GM23338 (cell line): ENCODE results near the gene NAT8L. TPM values are rescaled to one million over a fixed set of nuclear protein-coding genes. Genes with fewer than 3 reads are reported as not detected.

Source experiments
- ATAC-seq: fragments of 200-7000 bp; cut with Tn5 transposase; 3 replicates; pipeline ENCODE4 v1.9.1; 2020
- DNase-seq: peaks from one replicate; pipeline ENCODE4 v3.0.0-alpha.2; 2015; ENCODE audit warnings: low spot score
- H2AFZ ChIP-seq: fragments of 200-600 bp; sonication (generic); 2 replicates; pipeline ENCODE4 v1.8.0; 2016; ENCODE audit warnings: antibody characterized with exemption, mild to moderate bottlenecking, moderate library complexity
- H3F3A ChIP-seq: fragments of 200-600 bp; sonication (generic); replicated peaks from 2 replicates; pipeline ENCODE4 v1.8.0; 2017; ENCODE audit warnings: antibody characterized with exemption, mixed run types, low read depth
- H3K27ac ChIP-seq: fragments of 200-600 bp; sonication (generic); 2 replicates; pipeline ENCODE4 v1.6.1; 2016; ENCODE audit warnings: low read depth
- H3K27me3 ChIP-seq: fragments of 200-600 bp; sonication (generic); 2 replicates; pipeline ENCODE4 v1.8.0; 2016; ENCODE audit warnings: mild to moderate bottlenecking, mixed run types, moderate library complexity; ENCODE audit not compliant: insufficient read depth
- H3K36me3 ChIP-seq: fragments of 200-600 bp; sonication (generic); 2 replicates; pipeline ENCODE4 v1.8.0; 2016; ENCODE audit warnings: mild to moderate bottlenecking; ENCODE audit not compliant: insufficient read depth
- H3K4me1 ChIP-seq: fragments of 200-600 bp; sonication (generic); 2 replicates; pipeline ENCODE4 v1.8.0; 2016; ENCODE audit warnings: mild to moderate bottlenecking, moderate library complexity; ENCODE audit not compliant: insufficient read depth
- H3K4me2 ChIP-seq: fragments of 200-600 bp; sonication (generic); 2 replicates; pipeline ENCODE4 v1.7.1; 2017; ENCODE audit warnings: mixed run types
- H3K4me3 ChIP-seq: fragments of 200-600 bp; sonication (generic); 2 replicates; pipeline ENCODE4 v1.6.1; 2016; ENCODE audit warnings: mixed run types
- H3K79me2 ChIP-seq: fragments of 200-600 bp; sonication (generic); replicated peaks from 2 replicates; pipeline ENCODE4 v1.8.0; 2017; ENCODE audit warnings: mild to moderate bottlenecking; ENCODE audit not compliant: insufficient read depth
- H3K9me2 ChIP-seq: fragments of 200-600 bp; sonication (generic); 2 replicates; pipeline ENCODE4 v1.8.0; 2017; ENCODE audit not compliant: insufficient read depth
- H4K20me1 ChIP-seq: fragments of 200-600 bp; sonication (generic); replicated peaks from 2 replicates; pipeline ENCODE4 v1.8.0; 2017; ENCODE audit warnings: mild to moderate bottlenecking; ENCODE audit not compliant: insufficient read depth
- H3K27ac Mint-ChIP-seq: 2 replicates; pipeline ENCODE4 v1.8.0; 2020; ENCODE audit warnings: inconsistent platforms, mild to moderate bottlenecking, moderate library complexity, mixed read lengths
- H3K27me3 Mint-ChIP-seq: 3 replicates; pipeline ENCODE4 v1.8.0; 2022; ENCODE audit warnings: low read depth, mild to moderate bottlenecking, moderate library complexity, mixed read lengths, inconsistent platforms; ENCODE audit not compliant: insufficient read depth, poor library complexity
- H3K36me3 Mint-ChIP-seq: 3 replicates; pipeline ENCODE4 v1.8.0; 2021; ENCODE audit warnings: low read depth, mild to moderate bottlenecking, inconsistent platforms, moderate library complexity, mixed read lengths
- H3K4me1 Mint-ChIP-seq: 3 replicates; pipeline ENCODE4 v1.8.0; 2020; ENCODE audit warnings: mild to moderate bottlenecking, inconsistent platforms, mixed read lengths
- H3K4me3 Mint-ChIP-seq: 3 replicates; pipeline ENCODE4 v1.8.0; 2021; ENCODE audit warnings: moderate library complexity, mild to moderate bottlenecking, inconsistent platforms, mixed read lengths
- H3K9me3 Mint-ChIP-seq: 3 replicates; pipeline ENCODE4 v1.8.0; 2020; ENCODE audit warnings: moderate library complexity, mild to moderate bottlenecking, inconsistent platforms, mixed read lengths
- EZH2 ChIP-seq: fragments of 200-600 bp; sonication (generic); IDR thresholded peaks from one replicate; pipeline ENCODE4 v1.8.0; 2017; ENCODE audit warnings: antibody characterized with exemption, mild to moderate bottlenecking, low read depth; ENCODE audit not compliant: unreplicated experiment
- NANOG ChIP-seq: IDR thresholded peaks from 2 replicates; pipeline ENCODE4 v1.6.1; 2016; ENCODE audit warnings: antibody characterized with exemption, borderline replicate concordance
- POLR2AphosphoS5 ChIP-seq: IDR thresholded peaks from 2 replicates; pipeline ENCODE4 v1.6.1; 2016; ENCODE audit warnings: antibody characterized with exemption, low read depth
- STAT1 ChIP-seq: IDR thresholded peaks from one replicate; pipeline ENCODE4 v1.6.1; 2016; ENCODE audit warnings: antibody characterized with exemption; ENCODE audit not compliant: unreplicated experiment
- ZNF114 ChIP-seq: fragments of 250-450 bp; sonication (Bioruptor Pico); IDR thresholded peaks from 2 replicates; pipeline ENCODE4 v1.5.0; 2020; ENCODE audit warnings: mild to moderate bottlenecking, moderate library complexity
- polyA plus RNA-seq: library from polyadenylated mRNA; unstranded; fragments of >200 nt; fragmentation: Nextera tagmentation; extraction: Ambion mirVana; gene quantifications from 2 replicates; pipeline ENCODE4 v1.2.1, GENCODE V29; 2016
- total RNA-seq: library from RNA; depleted of rRNA; stranded (reverse); fragments of >200 nt; shearing (Covaris generic); gene quantifications from 2 replicates; pipeline ENCODE4 v1.2.3, GENCODE V29; 2014
- TF ChIP-seq, protein P1 (sequence below): fragments of 250-450 bp; sonication (Bioruptor Pico); IDR thresholded peaks from 2 replicates; pipeline ENCODE4 v1.5.0; 2020; ENCODE audit warnings: mild to moderate bottlenecking, moderate library complexity
- TF ChIP-seq, protein P2 (sequence below), 2 experiments: fragments of 200-600 bp in 1 of 2; sonication (generic) in 1 of 2; conservative IDR thresholded peaks; 2 replicates each; pipeline versions ENCODE4 v1.5.1 to v1.6.1; 2016 to 2017; ENCODE audit warnings: antibody characterized with exemption in 2 of 2, low read depth in 2 of 2, mild to moderate bottlenecking in 2 of 2, moderate library complexity in 1 of 2

The NAT8L gene
- total and polyA plus RNA-seq, 2 experiments from 2014 or later: 1.6 to 9.7 TPM

DNA sequence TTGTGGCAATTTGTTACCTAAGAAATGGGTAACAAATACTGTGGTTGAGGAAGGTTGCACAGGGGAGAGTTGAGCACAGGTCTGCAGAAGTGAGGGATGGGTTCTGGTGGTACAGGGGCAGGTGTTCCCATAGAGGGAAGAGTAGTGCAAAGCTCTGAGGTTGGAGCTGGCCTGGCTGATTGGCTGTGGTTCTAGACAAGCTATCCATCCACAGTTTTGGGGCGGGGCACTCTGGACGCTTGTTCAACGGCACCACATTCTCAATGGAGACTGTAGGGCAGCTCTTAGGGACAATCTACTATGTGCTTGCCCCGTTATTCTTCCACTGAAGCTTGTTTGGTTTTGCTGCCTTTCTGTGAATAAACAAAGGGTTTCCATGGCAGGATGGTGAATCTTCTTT lies 35.4 kb downstream of the NAT8L start (continued):
- TF ChIP-seq, protein P1, sequence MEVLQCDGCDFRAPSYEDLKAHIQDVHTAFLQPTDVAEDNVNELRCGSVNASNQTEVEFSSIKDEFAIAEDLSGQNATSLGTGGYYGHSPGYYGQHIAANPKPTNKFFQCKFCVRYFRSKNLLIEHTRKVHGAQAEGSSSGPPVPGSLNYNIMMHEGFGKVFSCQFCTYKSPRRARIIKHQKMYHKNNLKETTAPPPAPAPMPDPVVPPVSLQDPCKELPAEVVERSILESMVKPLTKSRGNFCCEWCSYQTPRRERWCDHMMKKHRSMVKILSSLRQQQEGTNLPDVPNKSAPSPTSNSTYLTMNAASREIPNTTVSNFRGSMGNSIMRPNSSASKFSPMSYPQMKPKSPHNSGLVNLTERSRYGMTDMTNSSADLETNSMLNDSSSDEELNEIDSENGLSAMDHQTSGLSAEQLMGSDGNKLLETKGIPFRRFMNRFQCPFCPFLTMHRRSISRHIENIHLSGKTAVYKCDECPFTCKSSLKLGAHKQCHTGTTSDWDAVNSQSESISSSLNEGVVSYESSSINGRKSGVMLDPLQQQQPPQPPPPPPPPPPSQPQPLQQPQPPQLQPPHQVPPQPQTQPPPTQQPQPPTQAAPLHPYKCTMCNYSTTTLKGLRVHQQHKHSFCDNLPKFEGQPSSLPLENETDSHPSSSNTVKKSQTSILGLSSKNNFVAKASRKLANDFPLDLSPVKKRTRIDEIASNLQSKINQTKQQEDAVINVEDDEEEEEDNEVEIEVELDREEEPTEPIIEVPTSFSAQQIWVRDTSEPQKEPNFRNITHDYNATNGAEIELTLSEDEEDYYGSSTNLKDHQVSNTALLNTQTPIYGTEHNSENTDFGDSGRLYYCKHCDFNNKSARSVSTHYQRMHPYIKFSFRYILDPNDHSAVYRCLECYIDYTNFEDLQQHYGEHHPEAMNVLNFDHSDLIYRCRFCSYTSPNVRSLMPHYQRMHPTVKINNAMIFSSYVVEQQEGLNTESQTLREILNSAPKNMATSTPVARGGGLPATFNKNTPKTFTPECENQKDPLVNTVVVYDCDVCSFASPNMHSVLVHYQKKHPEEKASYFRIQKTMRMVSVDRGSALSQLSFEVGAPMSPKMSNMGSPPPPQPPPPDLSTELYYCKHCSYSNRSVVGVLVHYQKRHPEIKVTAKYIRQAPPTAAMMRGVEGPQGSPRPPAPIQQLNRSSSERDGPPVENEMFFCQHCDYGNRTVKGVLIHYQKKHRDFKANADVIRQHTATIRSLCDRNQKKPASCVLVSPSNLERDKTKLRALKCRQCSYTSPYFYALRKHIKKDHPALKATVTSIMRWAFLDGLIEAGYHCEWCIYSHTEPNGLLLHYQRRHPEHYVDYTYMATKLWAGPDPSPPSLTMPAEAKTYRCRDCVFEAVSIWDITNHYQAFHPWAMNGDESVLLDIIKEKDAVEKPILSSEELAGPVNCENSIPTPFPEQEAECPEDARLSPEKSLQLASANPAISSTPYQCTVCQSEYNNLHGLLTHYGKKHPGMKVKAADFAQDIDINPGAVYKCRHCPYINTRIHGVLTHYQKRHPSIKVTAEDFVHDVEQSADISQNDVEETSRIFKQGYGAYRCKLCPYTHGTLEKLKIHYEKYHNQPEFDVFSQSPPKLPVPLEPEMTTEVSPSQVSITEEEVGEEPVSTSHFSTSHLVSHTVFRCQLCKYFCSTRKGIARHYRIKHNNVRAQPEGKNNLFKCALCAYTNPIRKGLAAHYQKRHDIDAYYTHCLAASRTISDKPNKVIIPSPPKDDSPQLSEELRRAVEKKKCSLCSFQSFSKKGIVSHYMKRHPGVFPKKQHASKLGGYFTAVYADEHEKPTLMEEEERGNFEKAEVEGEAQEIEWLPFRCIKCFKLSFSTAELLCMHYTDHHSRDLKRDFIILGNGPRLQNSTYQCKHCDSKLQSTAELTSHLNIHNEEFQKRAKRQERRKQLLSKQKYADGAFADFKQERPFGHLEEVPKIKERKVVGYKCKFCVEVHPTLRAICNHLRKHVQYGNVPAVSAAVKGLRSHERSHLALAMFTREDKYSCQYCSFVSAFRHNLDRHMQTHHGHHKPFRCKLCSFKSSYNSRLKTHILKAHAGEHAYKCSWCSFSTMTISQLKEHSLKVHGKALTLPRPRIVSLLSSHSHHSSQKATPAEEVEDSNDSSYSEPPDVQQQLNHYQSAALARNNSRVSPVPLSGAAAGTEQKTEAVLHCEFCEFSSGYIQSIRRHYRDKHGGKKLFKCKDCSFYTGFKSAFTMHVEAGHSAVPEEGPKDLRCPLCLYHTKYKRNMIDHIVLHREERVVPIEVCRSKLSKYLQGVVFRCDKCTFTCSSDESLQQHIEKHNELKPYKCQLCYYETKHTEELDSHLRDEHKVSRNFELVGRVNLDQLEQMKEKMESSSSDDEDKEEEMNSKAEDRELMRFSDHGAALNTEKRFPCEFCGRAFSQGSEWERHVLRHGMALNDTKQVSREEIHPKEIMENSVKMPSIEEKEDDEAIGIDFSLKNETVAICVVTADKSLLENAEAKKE (CRISPR knock-in tag): no peak
- TF ChIP-seq POLR2AphosphoS5: no peak
- TF ChIP-seq STAT1: no peak
- TF ChIP-seq, protein P2, sequence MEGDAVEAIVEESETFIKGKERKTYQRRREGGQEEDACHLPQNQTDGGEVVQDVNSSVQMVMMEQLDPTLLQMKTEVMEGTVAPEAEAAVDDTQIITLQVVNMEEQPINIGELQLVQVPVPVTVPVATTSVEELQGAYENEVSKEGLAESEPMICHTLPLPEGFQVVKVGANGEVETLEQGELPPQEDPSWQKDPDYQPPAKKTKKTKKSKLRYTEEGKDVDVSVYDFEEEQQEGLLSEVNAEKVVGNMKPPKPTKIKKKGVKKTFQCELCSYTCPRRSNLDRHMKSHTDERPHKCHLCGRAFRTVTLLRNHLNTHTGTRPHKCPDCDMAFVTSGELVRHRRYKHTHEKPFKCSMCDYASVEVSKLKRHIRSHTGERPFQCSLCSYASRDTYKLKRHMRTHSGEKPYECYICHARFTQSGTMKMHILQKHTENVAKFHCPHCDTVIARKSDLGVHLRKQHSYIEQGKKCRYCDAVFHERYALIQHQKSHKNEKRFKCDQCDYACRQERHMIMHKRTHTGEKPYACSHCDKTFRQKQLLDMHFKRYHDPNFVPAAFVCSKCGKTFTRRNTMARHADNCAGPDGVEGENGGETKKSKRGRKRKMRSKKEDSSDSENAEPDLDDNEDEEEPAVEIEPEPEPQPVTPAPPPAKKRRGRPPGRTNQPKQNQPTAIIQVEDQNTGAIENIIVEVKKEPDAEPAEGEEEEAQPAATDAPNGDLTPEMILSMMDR (conservative IDR thresholded peaks at IDR 0.05; ENCODE audit: low read depth in 2 of 2): no peak

DNA sequence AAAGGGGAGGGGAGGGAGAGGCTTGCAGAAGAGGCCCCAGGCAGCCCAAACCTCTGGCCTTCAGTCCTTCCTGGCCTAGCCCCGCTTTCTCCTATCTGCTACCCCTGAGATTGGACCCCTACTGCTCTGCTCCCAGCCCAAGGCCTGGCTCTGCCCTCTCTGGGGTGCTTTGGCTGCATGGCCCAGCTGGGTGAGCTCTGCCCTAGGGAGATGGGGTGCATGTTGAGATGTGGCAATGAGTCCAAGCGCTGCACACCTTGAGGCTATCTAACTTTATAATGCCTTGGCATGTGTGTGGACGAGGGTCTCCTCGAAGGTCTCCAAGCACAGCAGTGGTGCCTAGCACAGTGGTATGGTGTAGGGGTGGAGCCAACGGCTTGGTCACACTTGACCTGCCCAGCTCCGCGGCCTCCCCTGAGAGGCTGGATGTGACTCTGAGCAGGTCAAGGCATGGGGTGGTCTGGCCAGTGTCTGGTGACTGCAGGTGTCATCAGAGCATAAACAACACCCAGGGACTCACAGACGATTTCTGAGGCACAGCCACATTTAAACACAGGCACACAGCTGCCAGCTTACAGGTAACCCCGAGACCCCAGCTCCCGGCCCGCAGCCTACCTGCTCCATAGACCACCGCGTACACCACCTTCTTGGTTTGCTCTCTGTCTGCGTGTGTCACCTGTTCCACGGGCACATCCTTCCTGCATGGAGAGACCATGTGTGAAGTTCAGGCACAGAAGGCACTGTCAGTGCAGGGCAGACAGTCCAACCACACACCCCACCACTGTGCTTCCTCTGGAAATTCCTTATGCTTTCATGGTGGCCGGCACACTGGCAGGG lies 36.3 kb downstream of the NAT8L start:
- Histone ChIP-seq H3K27ac (no peak overlapping the region), H3K4me1 (no peaks in the 10 kb centered on the region), H2AFZ (no peak overlapping the region), H3K4me3 (no peak overlapping the region), H3K9me2 (no peaks in the 10 kb centered on the region), H3K36me3 (no peaks in the 10 kb centered on the region), H4K20me1 (no peaks in the 10 kb centered on the region; the same call in 1 of the 2 replicates), H3K27me3 (no peaks in the 10 kb centered on the region), H3K4me2 (no peak overlapping the region), H3F3A (no peaks in the 10 kb centered on the region), H3K79me2 (no peaks in the 10 kb centered on the region)
- Mint-ChIP-seq H3K27ac (no peak overlapping the region), H3K27me3 (peaks cover 8% of the 10 kb centered on the region), H3K4me1 (no peaks in the 10 kb centered on the region), H3K36me3 (no peaks in the 10 kb centered on the region; the same call in 2 of the 3 replicates), H3K4me3 (no peak overlapping the region), H3K9me3 (peaks cover 14% of the 10 kb centered on the region; the same call in 2 of the 3 replicates)
- ATAC-seq (no peak), DNase-seq (no peak)
- no peak for TF ChIP-seq STAT1
- no peak for TF ChIP-seq NANOG
- TF ChIP-seq ZNF114 (CRISPR knock-in tag): no peak
- no peak for TF ChIP-seq EZH2
